Smooth muscle cell (in vitro differentiated cells): ENCODE results near the gene EXOC6B. TPM values are rescaled to one million over a fixed set of nuclear protein-coding genes. Genes with fewer than 3 reads are reported as not detected.

ENCODE experiments used
- DNase-seq: peaks from one replicate; lab custom pipeline; 2025; ENCODE audit not compliant: unreplicated experiment; lab: John Stamatoyannopoulos, UW
- H2AFZ ChIP-seq: fragments of 200-600 bp; sonication (generic); 2 replicates; pipeline ENCODE4 v1.6.0; 2016; ENCODE audit warnings: antibody characterized with exemption, low read depth, mild to moderate bottlenecking
- H3F3A ChIP-seq: fragments of 200-600 bp; sonication (generic); 2 replicates; pipeline ENCODE4 v1.6.0; 2017; ENCODE audit warnings: antibody characterized with exemption, low read depth
- H3K27ac ChIP-seq: fragments of 200-600 bp; sonication (generic); 2 replicates; pipeline ENCODE4 v1.5.1; 2016; ENCODE audit warnings: low read depth, mild to moderate bottlenecking
- H3K27me3 ChIP-seq: fragments of 200-600 bp; sonication (generic); 2 replicates; pipeline ENCODE4 v1.6.1; 2016; ENCODE audit warnings: low read depth, mild to moderate bottlenecking
- H3K36me3 ChIP-seq: fragments of 200-600 bp; sonication (generic); 2 replicates; pipeline ENCODE4 v1.5.1; 2016; ENCODE audit warnings: low read depth
- H3K4me1 ChIP-seq: fragments of 200-600 bp; sonication (generic); 2 replicates; pipeline ENCODE4 v1.5.1; 2016; ENCODE audit warnings: low read depth
- H3K4me2 ChIP-seq: fragments of 200-600 bp; sonication (generic); 2 replicates; pipeline ENCODE4 v1.6.0; 2016; ENCODE audit warnings: mild to moderate bottlenecking
- H3K4me3 ChIP-seq: fragments of 200-600 bp; sonication (generic); 2 replicates; pipeline ENCODE4 v1.5.1; 2016; ENCODE audit warnings: mild to moderate bottlenecking
- H3K79me2 ChIP-seq: fragments of 200-600 bp; sonication (generic); 2 replicates; pipeline ENCODE4 v1.6.0; 2016; ENCODE audit warnings: low read depth, mild to moderate bottlenecking
- H3K9ac ChIP-seq: fragments of 200-600 bp; sonication (generic); 2 replicates; pipeline ENCODE4 v1.6.0; 2016; ENCODE audit warnings: low read depth
- H3K9me3 ChIP-seq: fragments of 200-600 bp; sonication (generic); replicated peaks from 2 replicates; pipeline ENCODE4 v1.5.1; 2016; ENCODE audit warnings: low read depth
- H4K20me1 ChIP-seq: fragments of 200-600 bp; sonication (generic); 2 replicates; pipeline ENCODE4 v1.6.0; 2016; ENCODE audit warnings: low read depth
- WGBS: methylation state at CpG from one replicate; pipeline ENCODE4 v1.1.7; 2016; ENCODE audit warnings: low lambda C conversion rate; 5-methylcytosine and 5-hydroxymethylcytosine counted together
- polyA plus RNA-seq: library from polyadenylated mRNA; unstranded; fragments of >200 nt; fragmentation: Nextera tagmentation; extraction: Ambion mirVana; gene quantifications from 2 replicates; pipeline ENCODE4 v1.2.1, GENCODE V29; 2016
- total RNA-seq: library from RNA; depleted of rRNA; stranded (reverse); fragments of >200 nt; gene quantifications from 2 replicates; pipeline ENCODE4 v1.2.3, GENCODE V29; 2014
- TF ChIP-seq, protein P1 (sequence below): fragments of 200-600 bp; sonication (generic); IDR thresholded peaks from 2 replicates; pipeline ENCODE4 v1.5.1; 2017; ENCODE audit warnings: borderline replicate concordance, mild to moderate bottlenecking, antibody characterized with exemption; ENCODE audit not compliant: insufficient read depth, poor library complexity, severe bottlenecking

Gene EXOC6B
- total and polyA plus RNA-seq, 2 experiments from 2014 or later, result 6.9 to 19.7 TPM

- Histone ChIP-seq H3K4me3 (no peak overlapping the region), H3K27ac (no peak overlapping the region), H3K4me2 (no peak overlapping the region), H3K79me2 (no peaks in the 10 kb centered on the region), H3K9me3 (no peaks in the 10 kb centered on the region), H3F3A (no peaks in the 10 kb centered on the region), H3K4me1 (peaks cover 29% of the 10 kb centered on the region), H3K27me3 (peaks cover 34% of the 10 kb centered on the region), H3K9ac (no peak overlapping the region), H2AFZ (no peak overlapping the region), H3K36me3 (no peaks in the 10 kb centered on the region), H4K20me1 (no peaks in the 10 kb centered on the region)
- WGBS, result 89% methylated on average over 11 of the region's 14 CpGs
- DNase-seq, result no peak
- TF ChIP-seq, protein P1, sequence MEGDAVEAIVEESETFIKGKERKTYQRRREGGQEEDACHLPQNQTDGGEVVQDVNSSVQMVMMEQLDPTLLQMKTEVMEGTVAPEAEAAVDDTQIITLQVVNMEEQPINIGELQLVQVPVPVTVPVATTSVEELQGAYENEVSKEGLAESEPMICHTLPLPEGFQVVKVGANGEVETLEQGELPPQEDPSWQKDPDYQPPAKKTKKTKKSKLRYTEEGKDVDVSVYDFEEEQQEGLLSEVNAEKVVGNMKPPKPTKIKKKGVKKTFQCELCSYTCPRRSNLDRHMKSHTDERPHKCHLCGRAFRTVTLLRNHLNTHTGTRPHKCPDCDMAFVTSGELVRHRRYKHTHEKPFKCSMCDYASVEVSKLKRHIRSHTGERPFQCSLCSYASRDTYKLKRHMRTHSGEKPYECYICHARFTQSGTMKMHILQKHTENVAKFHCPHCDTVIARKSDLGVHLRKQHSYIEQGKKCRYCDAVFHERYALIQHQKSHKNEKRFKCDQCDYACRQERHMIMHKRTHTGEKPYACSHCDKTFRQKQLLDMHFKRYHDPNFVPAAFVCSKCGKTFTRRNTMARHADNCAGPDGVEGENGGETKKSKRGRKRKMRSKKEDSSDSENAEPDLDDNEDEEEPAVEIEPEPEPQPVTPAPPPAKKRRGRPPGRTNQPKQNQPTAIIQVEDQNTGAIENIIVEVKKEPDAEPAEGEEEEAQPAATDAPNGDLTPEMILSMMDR, result no peak
Measured at GRCh38 chr2:72139874-72140620, 685.8 kb downstream of the EXOC6B start.

DNA sequence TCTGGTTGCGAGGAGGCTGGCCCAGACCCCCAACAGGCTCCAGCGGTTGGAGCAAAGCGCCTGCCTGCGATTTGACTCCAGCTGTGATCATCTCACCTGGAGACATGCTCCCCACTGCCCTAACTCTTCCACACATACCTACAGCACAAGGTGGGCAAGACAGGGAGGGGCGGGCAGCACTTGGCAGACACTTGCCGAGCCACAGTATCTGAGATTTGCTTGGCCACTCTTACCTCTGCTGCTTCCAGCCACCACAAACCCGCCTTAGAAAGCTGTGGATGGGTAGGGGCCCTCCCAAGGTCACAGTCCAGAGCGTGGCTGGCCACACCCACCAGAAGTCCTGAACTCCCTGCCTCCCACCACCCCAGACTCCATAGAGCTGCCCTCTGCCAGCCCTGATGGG, 686.4 kb downstream of the EXOC6B start:
- H3K36me3 ChIP-seq, result no peaks in the 10 kb centered on the region
- H3F3A ChIP-seq, result no peaks in the 10 kb centered on the region
- H3K4me2 ChIP-seq, result no peak overlapping the region
- 89% methylated on average over 8 of the region's 8 CpGs for WGBS
- H3K79me2 ChIP-seq, result no peaks in the 10 kb centered on the region
- no peak overlapping the region for H3K4me3 ChIP-seq
- H3K9me3 ChIP-seq, result no peaks in the 10 kb centered on the region
- no peak overlapping the region for H2AFZ ChIP-seq
- H3K27ac ChIP-seq, result no peak overlapping the region
- TF ChIP-seq, protein P1, result no peak
- peaks cover 29% of the 10 kb centered on the region for H3K27me3 ChIP-seq
- no peak overlapping the region for H3K9ac ChIP-seq
- DNase-seq, result no peak
- peaks cover 24% of the 10 kb centered on the region for H3K4me1 ChIP-seq
- H4K20me1 ChIP-seq, result no peaks in the 10 kb centered on the region

GRCh38 chr2:72138921-72139381, 686.9 kb downstream of the EXOC6B start:
- no peaks in the 10 kb centered on the region for H3K36me3 ChIP-seq
- 83% methylated on average over 14 of the region's 14 CpGs for WGBS
- no peak overlapping the region for H3K4me3 ChIP-seq
- no peak overlapping the region for H3K27ac ChIP-seq
- no peaks in the 10 kb centered on the region for H3F3A ChIP-seq
- no peaks in the 10 kb centered on the region for H3K9me3 ChIP-seq
- H3K79me2 ChIP-seq, result no peaks in the 10 kb centered on the region
- TF ChIP-seq, protein P1, result no peak
- H3K9ac ChIP-seq, result no peak overlapping the region
- H4K20me1 ChIP-seq, result no peaks in the 10 kb centered on the region
- H3K4me1 ChIP-seq, result peaks cover 21% of the 10 kb centered on the region
- peaks cover 23% of the 10 kb centered on the region for H3K27me3 ChIP-seq
- no peak overlapping the region for H3K4me2 ChIP-seq
- no peak for DNase-seq
- no peak overlapping the region for H2AFZ ChIP-seq
